Tongue (tissue), 2 donors: Measurements from ENCODE around the gene ESCO1. TPM values are rescaled to one million over a fixed set of nuclear protein-coding genes. Genes with fewer than 3 reads are reported as not detected.
A peak's percentile ranks its signal among the peaks of the same experiment; 100 is the strongest.

Experiments
- DNase-seq: peaks from one replicate; pipeline ENCODE4 v3.0.0-alpha.2; 2015
- total RNA-seq: library from RNA; depleted of rRNA; stranded (reverse); fragments of >200 nt; gene quantifications from one replicate; pipeline ENCODE4 v1.2.3, GENCODE V29; 2014

Gene ESCO1
- total RNA-seq, 1 donor from 2014 or later = 32.6 TPM

GRCh38 chr18:21489119-21489750, 111.3 kb downstream of the ESCO1 start:
- DNase-seq = peak; percentile 68

GRCh38 chr18:21486905-21487437, 113.5 kb downstream of the ESCO1 start:
- DNase-seq = peak; percentile 75

- DNase-seq = no peak
Measured at GRCh38 chr18:21484851-21485636, 115.5 kb downstream of the ESCO1 start.

GRCh38 chr18:21483051-21483450, 117.5 kb downstream of the ESCO1 start:
- DNase-seq = no peak

DNA sequence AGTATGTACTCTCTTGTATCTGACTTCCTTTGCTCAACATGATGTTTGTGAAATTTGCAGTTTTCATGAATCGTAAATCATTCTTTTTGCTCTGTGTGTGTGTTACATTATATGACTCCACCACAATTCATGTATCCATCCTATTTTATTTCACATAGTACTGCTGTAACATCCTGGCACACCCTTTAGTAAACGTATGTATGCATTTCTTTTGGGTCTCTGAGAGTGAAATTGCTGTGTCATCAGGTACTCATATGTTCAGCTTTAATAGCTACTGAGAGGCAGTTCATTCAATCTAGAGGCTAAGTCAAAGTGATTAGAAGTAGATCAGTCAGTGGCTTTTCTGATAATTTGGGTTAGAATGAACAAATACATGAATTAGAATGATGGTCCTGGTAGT, 118.8 kb downstream of the ESCO1 start:
- no peak for DNase-seq

DNA sequence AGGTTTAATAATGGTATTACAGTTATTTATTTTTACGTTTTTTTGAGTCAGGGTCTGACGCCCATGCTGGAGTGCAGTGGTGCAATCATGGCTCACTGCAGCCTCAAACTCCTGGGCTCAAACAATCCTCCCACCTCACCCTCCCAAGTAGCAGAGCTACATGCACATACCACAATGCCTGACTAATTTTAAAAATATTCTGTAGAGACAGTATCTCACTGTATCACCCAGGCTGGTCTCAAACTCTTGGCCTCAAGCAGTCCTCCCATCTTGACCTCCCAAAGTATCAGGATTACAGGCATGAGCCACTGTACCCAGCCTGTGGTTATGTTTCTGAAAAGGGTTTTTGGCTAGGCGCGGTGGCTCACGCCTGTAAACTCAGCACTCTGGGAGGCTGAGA, 120.8 kb downstream of the ESCO1 start:
- DNase-seq = no peak

Other genes starting within 250 kb of the ESCO1 start
- 11.5 TPM for gene SNRPD1, start 11.6 kb upstream of the ESCO1 start, total RNA-seq
- 11.5 TPM for gene ABHD3, start 104.1 kb upstream of the ESCO1 start, total RNA-seq
- 86.6 TPM for gene MIB1, start 140.1 kb upstream of the ESCO1 start, total RNA-seq